Measurements from ENCODE around the gene AHCTF1. TPM values are rescaled to one million over a fixed set of nuclear protein-coding genes. Genes with fewer than 3 reads are reported as not detected.
A peak's percentile ranks its signal among the peaks of the same experiment; 100 is the strongest.

Gene AHCTF1
- total RNA-seq, 1 experiment from 2014 or later = 46.4 TPM

GRCh38 chr1:246931549-246932365, at the start of gene AHCTF1 (continued):
- TF ChIP-seq SMAD4 (CRISPR knock-in tag; IDR thresholded peaks at IDR 0.05) = no peak
- peak; percentile 85 for TF ChIP-seq CREM (CRISPR knock-in tag; IDR thresholded peaks at IDR 0.05)
- peak; percentile 61; the same call in 1 of the 2 replicates for TF ChIP-seq TCF7 (CRISPR knock-in tag; IDR thresholded peaks at IDR 0.05; ENCODE audit: low read depth)
- peak; percentile 84 for TF ChIP-seq SP1 (CRISPR knock-in tag; conservative IDR thresholded peaks at IDR 0.05)
- TF ChIP-seq EMX1 (CRISPR knock-in tag; IDR thresholded peaks at IDR 0.05) = no peak
- TF ChIP-seq ATF1 (CRISPR knock-in tag; IDR thresholded peaks at IDR 0.05) = no peak
- no peak for TF ChIP-seq CDX4 (CRISPR knock-in tag; IDR thresholded peaks at IDR 0.05; ENCODE audit: borderline replicate concordance)
- TF ChIP-seq NFE2L1 (CRISPR knock-in tag; IDR thresholded peaks at IDR 0.05) = 0 out of 2 replicates have a peak, but pooled peaks have one; percentile 77
- TF ChIP-seq NR3C1 (CRISPR knock-in tag; conservative IDR thresholded peaks at IDR 0.05; ENCODE audit: low read depth) = no peak
- TF ChIP-seq IRF2 (CRISPR knock-in tag; IDR thresholded peaks at IDR 0.05; ENCODE audit: borderline replicate concordance, low read depth) = no peak
- no peak for TF ChIP-seq ZNF219 (CRISPR knock-in tag; IDR thresholded peaks at IDR 0.05; ENCODE audit: borderline replicate concordance)
- no peak for TF ChIP-seq ZNF423 (CRISPR knock-in tag; IDR thresholded peaks at IDR 0.05)
- TF ChIP-seq NFATC4 (CRISPR knock-in tag; IDR thresholded peaks at IDR 0.05) = no peak
- no peak for TF ChIP-seq ZNF396 (CRISPR knock-in tag; IDR thresholded peaks at IDR 0.05; ENCODE audit: borderline replicate concordance)
- TF ChIP-seq NR1H2 (CRISPR knock-in tag; IDR thresholded peaks at IDR 0.05) = 0 out of 2 replicates have a peak, but pooled peaks have one; percentile 19
- no peak for TF ChIP-seq MXD4 (CRISPR knock-in tag; IDR thresholded peaks at IDR 0.05; ENCODE audit: borderline replicate concordance)
- no peak for TF ChIP-seq AR (CRISPR knock-in tag; IDR thresholded peaks at IDR 0.05)
- peak; percentile 92 for TF ChIP-seq ARID4B (CRISPR knock-in tag; IDR thresholded peaks at IDR 0.05; ENCODE audit: borderline replicate concordance)
- no peak for TF ChIP-seq AFF4 (CRISPR knock-in tag; IDR thresholded peaks at IDR 0.05; ENCODE audit: borderline replicate concordance)
- no peak for TF ChIP-seq MLX (CRISPR knock-in tag; IDR thresholded peaks at IDR 0.05)
- no peak for TF ChIP-seq HMGA2 (CRISPR knock-in tag; IDR thresholded peaks at IDR 0.05)
- TF ChIP-seq HMGXB4 (CRISPR knock-in tag; IDR thresholded peaks at IDR 0.05) = peak; percentile 94
- peak; percentile 21; the same call in 1 of the 2 replicates for TF ChIP-seq ESRRA (CRISPR knock-in tag; IDR thresholded peaks at IDR 0.05; ENCODE audit: borderline replicate concordance)
- TF ChIP-seq ZNF232 (CRISPR knock-in tag; IDR thresholded peaks at IDR 0.05) = no peak
- peak; percentile 97 for TF ChIP-seq KAT7 (CRISPR knock-in tag; IDR thresholded peaks at IDR 0.05; ENCODE audit: borderline replicate concordance)

Measured in WTC11 (cell line).